ENCODE data around the gene FAM209A.

- TF ChIP-seq CTCF (IDR thresholded peaks at IDR 0.05) (no peak), POLR2A (IDR thresholded peaks at IDR 0.05) (no peak)
Measured at GRCh38 chr20:56516631-56517030, 7.9 kb upstream of the FAM209A start.

Data from breast epithelium (tissue), 3 donors.